Transverse colon (tissue), 4 donors: ENCODE data around the gene FECH.

ENCODE experiments used
- POLR2A ChIP-seq: fragments of 450-650 bp; IDR thresholded peaks from one replicate; pipeline ENCODE4 v1.6.1; 2016; ENCODE audit warnings: antibody characterized with exemption, mild to moderate bottlenecking, moderate library complexity
- POLR2AphosphoS5 ChIP-seq, 3 donors: sonication (generic); formaldehyde crosslinking; IDR thresholded peaks; one replicate each; pipeline ENCODE4 v1.6.1; 2016; ENCODE audit warnings: antibody characterized with exemption in 3 of 3
- TF ChIP-seq, protein P1 (sequence below), 5 experiments: fragments of 200-600 bp in 3 of 5; fragments of 450-650 bp in 2 of 5; sonication (generic) in 3 of 5; IDR thresholded peaks; 1 replicate in 2 of 5; 2 replicates in 3 of 5; pipeline ENCODE4 v1.5.1; 2016 to 2017; ENCODE audit warnings: antibody characterized with exemption in 5 of 5, inconsistent platforms in 3 of 5, mild to moderate bottlenecking in 2 of 5, moderate library complexity in 1 of 5

DNA sequence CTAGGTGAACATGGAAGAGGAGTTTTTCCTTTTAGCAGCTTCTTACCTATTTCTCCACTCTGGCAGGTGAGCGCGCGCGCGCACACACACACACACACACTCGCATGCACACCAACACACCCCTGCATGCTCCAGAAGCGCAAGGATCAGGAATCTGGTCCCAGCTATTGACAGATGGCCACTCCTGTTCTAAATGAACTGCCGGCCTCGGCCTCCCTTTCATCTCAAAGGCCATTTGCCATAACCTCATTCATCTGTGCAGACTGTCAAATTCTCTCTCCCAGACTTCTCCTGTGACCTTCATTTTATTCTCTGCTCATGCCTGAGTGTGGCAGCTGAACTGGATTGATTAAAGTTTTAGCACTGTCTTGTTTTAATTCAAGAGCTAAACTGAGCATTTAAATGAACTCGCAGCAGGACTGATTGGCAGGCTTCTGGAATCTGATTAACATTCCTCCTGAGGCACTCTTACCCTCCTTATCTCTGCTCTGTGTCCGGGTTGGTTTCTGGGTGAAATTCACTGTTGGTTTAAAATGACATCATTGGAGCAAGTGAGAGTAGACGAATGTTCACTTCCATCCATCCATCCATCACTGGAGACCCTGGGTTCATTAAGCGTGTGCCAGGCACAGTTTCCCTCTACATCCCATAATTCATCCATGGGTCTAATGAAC, 58.8 kb downstream of the FECH start:
- TF ChIP-seq, protein P1, sequence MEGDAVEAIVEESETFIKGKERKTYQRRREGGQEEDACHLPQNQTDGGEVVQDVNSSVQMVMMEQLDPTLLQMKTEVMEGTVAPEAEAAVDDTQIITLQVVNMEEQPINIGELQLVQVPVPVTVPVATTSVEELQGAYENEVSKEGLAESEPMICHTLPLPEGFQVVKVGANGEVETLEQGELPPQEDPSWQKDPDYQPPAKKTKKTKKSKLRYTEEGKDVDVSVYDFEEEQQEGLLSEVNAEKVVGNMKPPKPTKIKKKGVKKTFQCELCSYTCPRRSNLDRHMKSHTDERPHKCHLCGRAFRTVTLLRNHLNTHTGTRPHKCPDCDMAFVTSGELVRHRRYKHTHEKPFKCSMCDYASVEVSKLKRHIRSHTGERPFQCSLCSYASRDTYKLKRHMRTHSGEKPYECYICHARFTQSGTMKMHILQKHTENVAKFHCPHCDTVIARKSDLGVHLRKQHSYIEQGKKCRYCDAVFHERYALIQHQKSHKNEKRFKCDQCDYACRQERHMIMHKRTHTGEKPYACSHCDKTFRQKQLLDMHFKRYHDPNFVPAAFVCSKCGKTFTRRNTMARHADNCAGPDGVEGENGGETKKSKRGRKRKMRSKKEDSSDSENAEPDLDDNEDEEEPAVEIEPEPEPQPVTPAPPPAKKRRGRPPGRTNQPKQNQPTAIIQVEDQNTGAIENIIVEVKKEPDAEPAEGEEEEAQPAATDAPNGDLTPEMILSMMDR (IDR thresholded peaks at IDR 0.05): no peak
- TF ChIP-seq POLR2A: no peak
- no peak for TF ChIP-seq POLR2AphosphoS5 (IDR thresholded peaks at IDR 0.05)
